Upper lobe of right lung (tissue), 1 donor: Measurements from ENCODE around the gene OAT. TPM values are rescaled to one million over a fixed set of nuclear protein-coding genes. Genes with fewer than 3 reads are reported as not detected.

ENCODE experiments used
- ATAC-seq: fragments of 200-7000 bp; cut with Tn5 transposase; one replicate; pipeline ENCODE4 v1.9.1; 2020; ENCODE audit warnings: mild to moderate bottlenecking, moderate library complexity
- DNase-seq: peaks from one replicate; pipeline ENCODE4 v3.0.0-alpha.2; 2020
- H3K27ac ChIP-seq: fragments of 200-600 bp; one replicate; pipeline ENCODE4 v1.8.0; 2022
- H3K27me3 ChIP-seq: fragments of 200-600 bp; one replicate; pipeline ENCODE4 v1.8.0; 2022; ENCODE audit warnings: mild to moderate bottlenecking
- H3K36me3 ChIP-seq: fragments of 200-600 bp; one replicate; pipeline ENCODE4 v1.8.0; 2022
- H3K4me1 ChIP-seq: fragments of 200-600 bp; one replicate; pipeline ENCODE4 v1.8.0; 2022
- H3K4me3 ChIP-seq: fragments of 200-600 bp; one replicate; pipeline ENCODE4 v1.8.0; 2022; ENCODE audit warnings: mild to moderate bottlenecking
- H3K9me3 ChIP-seq: fragments of 200-600 bp; one replicate; pipeline ENCODE4 v1.8.0; 2022
- CTCF ChIP-seq: fragments of 200-600 bp; IDR thresholded peaks from one replicate; pipeline ENCODE4 v1.8.0; 2022; ENCODE audit warnings: antibody characterized with exemption
- intact Hi-C: fragments of 100-400 bp; cut with DNase I; formaldehyde crosslinking; loops from one replicate; pipeline ENCODE4 v1.11.0; 2022
- total RNA-seq: library from RNA; stranded (reverse); fragmentation: NEBNext Ultra II Directional; extraction: Animal tissue kit (Norgen Biotek cat#: 25700); gene quantifications from one replicate; pipeline ENCODE4 v1.2.1, GENCODE V29; 2021
- donor health status: DM: no; HTN: yes; CAD: no; lungs with severe emphysema.

Gene OAT
- total RNA-seq, 1 donor from 2014 or later, result 55.2 TPM

- no peaks in the 10 kb centered on the region for H3K36me3 ChIP-seq
- no peaks in the 10 kb centered on the region for H3K9me3 ChIP-seq
- no peak for TF ChIP-seq CTCF
- intact Hi-C loops, result no loop called here
- no peak overlapping the region for H3K27ac ChIP-seq
- ATAC-seq, result no peak
- no peak overlapping the region for H3K4me3 ChIP-seq
- no peaks in the 10 kb centered on the region for H3K4me1 ChIP-seq
- DNase-seq, result peak; percentile 25
- peaks cover 8% of the 10 kb centered on the region for H3K27me3 ChIP-seq
These were observed 38.3 kb downstream of the OAT start for GRCh38 chr10:124380256-124380995.

DNA sequence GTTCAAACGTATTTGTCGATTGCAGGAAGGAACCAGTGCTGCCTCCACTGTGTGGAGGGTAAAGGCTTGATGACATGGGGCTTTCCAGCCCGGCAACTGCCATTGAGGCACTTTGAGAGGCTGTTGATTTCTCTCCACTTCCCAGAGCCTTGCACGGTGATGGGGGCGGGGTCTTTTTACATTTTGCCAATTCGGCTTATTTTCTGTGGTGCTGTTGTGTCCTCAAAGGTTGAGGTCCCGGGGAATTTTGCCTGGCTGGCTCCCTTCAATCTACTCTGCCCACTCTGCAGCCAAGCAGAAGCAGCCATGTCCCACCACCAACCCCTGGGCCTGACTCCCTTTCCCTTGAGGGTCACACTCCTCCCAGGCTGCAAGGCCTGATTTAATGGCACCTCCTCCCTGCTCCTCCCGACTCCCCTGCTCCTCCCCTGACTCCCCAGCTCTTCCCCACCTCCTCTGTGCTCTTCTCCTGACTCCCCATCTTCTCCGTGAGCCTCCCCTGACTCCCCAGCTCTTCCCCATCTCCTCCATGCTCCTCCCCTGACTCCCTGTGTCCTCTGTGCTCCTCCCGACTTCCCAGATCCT, 39.0 kb downstream of the OAT start:
- no peaks in the 10 kb centered on the region for H3K9me3 ChIP-seq
- H3K36me3 ChIP-seq, result no peaks in the 10 kb centered on the region
- H3K4me1 ChIP-seq, result no peaks in the 10 kb centered on the region
- intact Hi-C loops, result no loop called here
- no peak overlapping the region for H3K27ac ChIP-seq
- peaks cover 8% of the 10 kb centered on the region for H3K27me3 ChIP-seq
- H3K4me3 ChIP-seq, result no peak overlapping the region
- DNase-seq (peak; percentile 10), ATAC-seq (no peak)
- no peak for TF ChIP-seq CTCF

- Histone ChIP-seq H3K27ac (no peak overlapping the region), H3K36me3 (no peaks in the 10 kb centered on the region), H3K27me3 (peaks cover 8% of the 10 kb centered on the region), H3K9me3 (no peaks in the 10 kb centered on the region), H3K4me1 (no peaks in the 10 kb centered on the region), H3K4me3 (no peak overlapping the region)
- ATAC-seq (peak; percentile 63), DNase-seq (peak; percentile 64)
- intact Hi-C loops, result no loop called here
- no peak for TF ChIP-seq CTCF
These were observed 39.7 kb downstream of the OAT start for GRCh38 chr10:124378881-124379471.

- intact Hi-C loops, result no loop called here
- Histone ChIP-seq H3K36me3 (no peaks in the 10 kb centered on the region), H3K27me3 (peaks cover 8% of the 10 kb centered on the region), H3K4me1 (no peaks in the 10 kb centered on the region), H3K27ac (no peak overlapping the region), H3K9me3 (no peaks in the 10 kb centered on the region), H3K4me3 (no peak overlapping the region)
- DNase-seq (peak; percentile 30), ATAC-seq (no peak)
- TF ChIP-seq CTCF, result no peak
These were observed 40.5 kb downstream of the OAT start for GRCh38 chr10:124378271-124378670.

- DNase-seq (no peak), ATAC-seq (no peak)
- TF ChIP-seq CTCF, result no peak
- Histone ChIP-seq H3K4me3 (no peak overlapping the region), H3K27ac (no peak overlapping the region), H3K36me3 (no peaks in the 10 kb centered on the region), H3K4me1 (no peaks in the 10 kb centered on the region), H3K27me3 (peaks cover 8% of the 10 kb centered on the region), H3K9me3 (no peaks in the 10 kb centered on the region)
- intact Hi-C loops, result no loop called here
These were observed 41.6 kb downstream of the OAT start for GRCh38 chr10:124377101-124377500.
